Measurements from ENCODE around the gene HPS3. TPM values are rescaled to one million over a fixed set of nuclear protein-coding genes. Genes with fewer than 3 reads are reported as not detected.

HPS3 gene
- total RNA-seq, 1 experiment from 2014 or later: 20.9 TPM

- TF ChIP-seq CTCF (IDR thresholded peaks at IDR 0.05; ENCODE audit: insufficient read depth in 1 of 2, low read depth in 1 of 2, low read length in 1 of 2, severe bottlenecking in 1 of 2, unreplicated experiment in 1 of 2): no peak
- no peak overlapping the region for H3K4me3 Mint-ChIP-seq (ENCODE audit: unreplicated experiment)
- H3K27me3 Mint-ChIP-seq (ENCODE audit: insufficient read depth, unreplicated experiment): no peaks in the 10 kb centered on the region
- H3K4me1 ChIP-seq: no peaks in the 10 kb centered on the region
- peaks cover 11% of the 10 kb centered on the region for H3K36me3 Mint-ChIP-seq (ENCODE audit: insufficient read depth, unreplicated experiment)
- CTCF ChIA-PET: interaction anchor here (0.5 kb wide), 1 partner anchor 22 kb away, joined by 3 read pairs; no protein-coding TSS in a partner anchor
- no peaks in the 10 kb centered on the region for H3K4me1 Mint-ChIP-seq (ENCODE audit: low read depth, unreplicated experiment)
- H3K9me3 Mint-ChIP-seq (ENCODE audit: unreplicated experiment): no peaks in the 10 kb centered on the region
- no peak overlapping the region for H3K4me3 ChIP-seq (ENCODE audit: low read depth, low read length)
- intact Hi-C loops (cut with micrococcal nuclease; ENCODE audit: unreplicated experiment): no loop called here
- no peaks in the 10 kb centered on the region for H3K27me3 ChIP-seq (replicated peaks; ENCODE audit: control insufficient read depth, insufficient read depth, low read length)
- DNase-seq: no peak
- no TSS peak for BruUV-seq (replicated peaks)
- H3K27ac Mint-ChIP-seq (ENCODE audit: unreplicated experiment): no peak overlapping the region
- no peaks in the 10 kb centered on the region for H3K9me3 ChIP-seq
- no peaks in the 10 kb centered on the region; the same call in 1 of the 2 replicates for H3K36me3 ChIP-seq (ENCODE audit: control insufficient read depth, insufficient read depth, low read length)
- POLR2A ChIA-PET: no interaction called here
These were observed 13.2 kb downstream of the HPS3 start for GRCh38 chr3:149142682-149143081.

- TF ChIP-seq CTCF (IDR thresholded peaks at IDR 0.05; ENCODE audit: insufficient read depth in 1 of 2, low read depth in 1 of 2, low read length in 1 of 2, severe bottlenecking in 1 of 2, unreplicated experiment in 1 of 2): no peak
- H3K27me3 ChIP-seq (replicated peaks; ENCODE audit: control insufficient read depth, insufficient read depth, low read length): no peaks in the 10 kb centered on the region
- no peaks in the 10 kb centered on the region; the same call in 1 of the 2 replicates for H3K36me3 ChIP-seq (ENCODE audit: control insufficient read depth, insufficient read depth, low read length)
- intact Hi-C loops (cut with micrococcal nuclease; ENCODE audit: unreplicated experiment): no loop called here
- no peaks in the 10 kb centered on the region for H3K4me1 ChIP-seq
- no peaks in the 10 kb centered on the region for H3K9me3 Mint-ChIP-seq (ENCODE audit: unreplicated experiment)
- H3K36me3 Mint-ChIP-seq (ENCODE audit: insufficient read depth, unreplicated experiment): peaks cover 30% of the 10 kb centered on the region
- BruUV-seq (replicated peaks): no TSS peak
- no peaks in the 10 kb centered on the region for H3K9me3 ChIP-seq
- no peaks in the 10 kb centered on the region for H3K4me1 Mint-ChIP-seq (ENCODE audit: low read depth, unreplicated experiment)
- H3K4me3 Mint-ChIP-seq (ENCODE audit: unreplicated experiment): no peak overlapping the region
- H3K27ac Mint-ChIP-seq (ENCODE audit: unreplicated experiment): no peak overlapping the region
- POLR2A ChIA-PET: no interaction called here
- CTCF ChIA-PET: no interaction called here
- no peak for DNase-seq
- no peak overlapping the region for H3K4me3 ChIP-seq (ENCODE audit: low read depth, low read length)
- H3K27me3 Mint-ChIP-seq (ENCODE audit: insufficient read depth, unreplicated experiment): no peaks in the 10 kb centered on the region
These were observed 15.9 kb downstream of the HPS3 start for GRCh38 chr3:149145356-149145755.

- intact Hi-C loops (cut with micrococcal nuclease; ENCODE audit: unreplicated experiment): no loop called here
- no peak for TF ChIP-seq CTCF (IDR thresholded peaks at IDR 0.05; ENCODE audit: insufficient read depth in 1 of 2, low read depth in 1 of 2, low read length in 1 of 2, severe bottlenecking in 1 of 2, unreplicated experiment in 1 of 2)
- Mint-ChIP-seq H3K36me3 (ENCODE audit: insufficient read depth, unreplicated experiment) (peaks cover 32% of the 10 kb centered on the region), H3K4me1 (ENCODE audit: low read depth, unreplicated experiment) (no peaks in the 10 kb centered on the region), H3K27ac (ENCODE audit: unreplicated experiment) (no peak overlapping the region), H3K27me3 (ENCODE audit: insufficient read depth, unreplicated experiment) (no peaks in the 10 kb centered on the region), H3K4me3 (ENCODE audit: unreplicated experiment) (no peak overlapping the region), H3K9me3 (ENCODE audit: unreplicated experiment) (no peaks in the 10 kb centered on the region)
- no TSS peak for BruUV-seq (replicated peaks)
- Histone ChIP-seq H3K9me3 (no peaks in the 10 kb centered on the region), H3K27me3 (replicated peaks; ENCODE audit: control insufficient read depth, insufficient read depth, low read length) (no peaks in the 10 kb centered on the region), H3K4me1 (no peaks in the 10 kb centered on the region), H3K36me3 (ENCODE audit: control insufficient read depth, insufficient read depth, low read length) (no peaks in the 10 kb centered on the region; the same call in 1 of the 2 replicates), H3K4me3 (ENCODE audit: low read depth, low read length) (no peak overlapping the region)
- CTCF ChIA-PET: no interaction called here
- POLR2A ChIA-PET: no interaction called here
- no peak for DNase-seq
These were observed 16.5 kb downstream of the HPS3 start for GRCh38 chr3:149145974-149146373.
